ENCODE data around the gene RFESD.
"Not testable (repeated sequence)": the region's sequence is repeated elsewhere in the genome, so short reads cannot be mapped to it uniquely, and the experiment has no call there.

RFESD gene

GRCh38 chr5:95628933-95629332 is 17.6 kb upstream of the RFESD start:
- no peak for DNase-seq (ENCODE audit: low spot score)

- DNase-seq (ENCODE audit: low spot score): no peak
Measured at GRCh38 chr5:95630394-95630917, 16.1 kb upstream of the RFESD start.

- DNase-seq (ENCODE audit: low spot score): no peak
Measured at GRCh38 chr5:95631255-95631958, 15.2 kb upstream of the RFESD start.

GRCh38 chr5:95631991-95632675 is 14.4 kb upstream of the RFESD start:
- DNase-seq (ENCODE audit: low spot score): no peak

- not testable (repeated sequence) for DNase-seq (ENCODE audit: low spot score)
Measured at GRCh38 chr5:95632942-95633341, 13.6 kb upstream of the RFESD start.

- DNase-seq (ENCODE audit: low spot score): no peak
Measured at GRCh38 chr5:95633671-95634070, 12.9 kb upstream of the RFESD start.

GRCh38 chr5:95634081-95634480 is 12.5 kb upstream of the RFESD start:
- DNase-seq (ENCODE audit: low spot score): no peak

GRCh38 chr5:95638632-95639031 is 7.9 kb upstream of the RFESD start:
- DNase-seq (ENCODE audit: low spot score): no peak

- no peak for DNase-seq (ENCODE audit: low spot score)
Measured at GRCh38 chr5:95641741-95642220, 4.8 kb upstream of the RFESD start.

- DNase-seq (ENCODE audit: low spot score): no peak
Measured at GRCh38 chr5:95643152-95643551, 3.4 kb upstream of the RFESD start.

GRCh38 chr5:95644351-95645042 is 2.1 kb upstream of the RFESD start:
- DNase-seq (ENCODE audit: low spot score): no peak

- not testable (repeated sequence) for DNase-seq (ENCODE audit: low spot score)
Measured at GRCh38 chr5:95646226-95646568, 380 bp upstream of the RFESD start.

GRCh38 chr5:95647886-95648860 is 1.6 kb downstream of the RFESD start:
- DNase-seq (ENCODE audit: low spot score): no peak

GRCh38 chr5:95649274-95649673 is 2.7 kb downstream of the RFESD start:
- no peak for DNase-seq (ENCODE audit: low spot score)

- no peak for DNase-seq (ENCODE audit: low spot score)
Measured at GRCh38 chr5:95649842-95650620, 3.5 kb downstream of the RFESD start.

- DNase-seq (ENCODE audit: low spot score): no peak
Measured at GRCh38 chr5:95652849-95653248, 6.3 kb downstream of the RFESD start.

- no peak for DNase-seq (ENCODE audit: low spot score)
Measured at GRCh38 chr5:95654196-95654595, 7.6 kb downstream of the RFESD start.

GRCh38 chr5:95655575-95655974 is 9.0 kb downstream of the RFESD start:
- DNase-seq (ENCODE audit: low spot score): no peak

GRCh38 chr5:95660060-95660459 is 13.5 kb downstream of the RFESD start:
- no peak for DNase-seq (ENCODE audit: low spot score)

GRCh38 chr5:95662946-95663345 is 16.4 kb downstream of the RFESD start:
- no peak for DNase-seq (ENCODE audit: low spot score)

Measured in HuH-7.5 (cell line).